Smooth muscle cell (in vitro differentiated cells): Measurements from ENCODE around the gene LRRC19. TPM values are rescaled to one million over a fixed set of nuclear protein-coding genes. Genes with fewer than 3 reads are reported as not detected.

ENCODE experiments used
- DNase-seq: peaks from one replicate; lab custom pipeline; 2025; ENCODE audit not compliant: unreplicated experiment; lab: John Stamatoyannopoulos, UW
- H2AFZ ChIP-seq: fragments of 200-600 bp; sonication (generic); 2 replicates; pipeline ENCODE4 v1.6.0; 2016; ENCODE audit warnings: antibody characterized with exemption, low read depth, mild to moderate bottlenecking
- H3F3A ChIP-seq: fragments of 200-600 bp; sonication (generic); 2 replicates; pipeline ENCODE4 v1.6.0; 2017; ENCODE audit warnings: antibody characterized with exemption, low read depth
- H3K27ac ChIP-seq: fragments of 200-600 bp; sonication (generic); 2 replicates; pipeline ENCODE4 v1.5.1; 2016; ENCODE audit warnings: low read depth, mild to moderate bottlenecking
- H3K27me3 ChIP-seq: fragments of 200-600 bp; sonication (generic); 2 replicates; pipeline ENCODE4 v1.6.1; 2016; ENCODE audit warnings: low read depth, mild to moderate bottlenecking
- H3K36me3 ChIP-seq: fragments of 200-600 bp; sonication (generic); 2 replicates; pipeline ENCODE4 v1.5.1; 2016; ENCODE audit warnings: low read depth
- H3K4me1 ChIP-seq: fragments of 200-600 bp; sonication (generic); 2 replicates; pipeline ENCODE4 v1.5.1; 2016; ENCODE audit warnings: low read depth
- H3K4me2 ChIP-seq: fragments of 200-600 bp; sonication (generic); 2 replicates; pipeline ENCODE4 v1.6.0; 2016; ENCODE audit warnings: mild to moderate bottlenecking
- H3K4me3 ChIP-seq: fragments of 200-600 bp; sonication (generic); 2 replicates; pipeline ENCODE4 v1.5.1; 2016; ENCODE audit warnings: mild to moderate bottlenecking
- H3K79me2 ChIP-seq: fragments of 200-600 bp; sonication (generic); 2 replicates; pipeline ENCODE4 v1.6.0; 2016; ENCODE audit warnings: low read depth, mild to moderate bottlenecking
- H3K9ac ChIP-seq: fragments of 200-600 bp; sonication (generic); 2 replicates; pipeline ENCODE4 v1.6.0; 2016; ENCODE audit warnings: low read depth
- H3K9me3 ChIP-seq: fragments of 200-600 bp; sonication (generic); replicated peaks from 2 replicates; pipeline ENCODE4 v1.5.1; 2016; ENCODE audit warnings: low read depth
- H4K20me1 ChIP-seq: fragments of 200-600 bp; sonication (generic); 2 replicates; pipeline ENCODE4 v1.6.0; 2016; ENCODE audit warnings: low read depth
- WGBS: methylation state at CpG from one replicate; pipeline ENCODE4 v1.1.7; 2016; ENCODE audit warnings: low lambda C conversion rate; 5-methylcytosine and 5-hydroxymethylcytosine counted together
- polyA plus RNA-seq: library from polyadenylated mRNA; unstranded; fragments of >200 nt; fragmentation: Nextera tagmentation; extraction: Ambion mirVana; gene quantifications from 2 replicates; pipeline ENCODE4 v1.2.1, GENCODE V29; 2016
- total RNA-seq: library from RNA; depleted of rRNA; stranded (reverse); fragments of >200 nt; gene quantifications from 2 replicates; pipeline ENCODE4 v1.2.3, GENCODE V29; 2014
- TF ChIP-seq, protein P1 (sequence below): fragments of 200-600 bp; sonication (generic); IDR thresholded peaks from 2 replicates; pipeline ENCODE4 v1.5.1; 2017; ENCODE audit warnings: borderline replicate concordance, mild to moderate bottlenecking, antibody characterized with exemption; ENCODE audit not compliant: insufficient read depth, poor library complexity, severe bottlenecking

Gene LRRC19
- total and polyA plus RNA-seq, 2 experiments from 2014 or later: 0.26 TPM; not detected in 1

DNA sequence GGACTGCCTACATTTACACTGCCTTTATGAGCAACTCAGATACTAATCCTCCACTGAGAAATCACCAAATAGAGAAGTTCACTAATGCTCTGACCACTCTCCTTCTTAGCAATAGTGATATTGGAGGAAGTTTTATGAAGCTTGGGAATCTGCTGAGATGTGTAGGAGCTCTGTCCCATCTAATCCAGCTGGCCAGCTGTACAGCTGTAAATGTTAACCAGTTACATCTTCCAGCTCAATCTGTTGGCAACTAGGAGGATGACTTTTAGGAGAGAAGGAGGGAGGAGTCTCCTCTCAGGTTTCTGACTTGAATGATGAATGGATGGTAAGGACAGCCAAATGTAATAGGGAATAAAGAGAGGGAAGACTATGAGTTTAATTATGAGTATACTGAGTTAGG, 36.3 kb upstream of the LRRC19 start:
- no peaks in the 10 kb centered on the region for H3K36me3 ChIP-seq
- peak overlapping the region; percentile 44 for H3K27ac ChIP-seq
- DNase-seq: no peak
- no peaks in the 10 kb centered on the region for H3K9me3 ChIP-seq
- no peak overlapping the region for H3K4me3 ChIP-seq
- peaks cover 12% of the 10 kb centered on the region for H3K4me1 ChIP-seq
- H3K79me2 ChIP-seq: no peaks in the 10 kb centered on the region
- TF ChIP-seq, protein P1, sequence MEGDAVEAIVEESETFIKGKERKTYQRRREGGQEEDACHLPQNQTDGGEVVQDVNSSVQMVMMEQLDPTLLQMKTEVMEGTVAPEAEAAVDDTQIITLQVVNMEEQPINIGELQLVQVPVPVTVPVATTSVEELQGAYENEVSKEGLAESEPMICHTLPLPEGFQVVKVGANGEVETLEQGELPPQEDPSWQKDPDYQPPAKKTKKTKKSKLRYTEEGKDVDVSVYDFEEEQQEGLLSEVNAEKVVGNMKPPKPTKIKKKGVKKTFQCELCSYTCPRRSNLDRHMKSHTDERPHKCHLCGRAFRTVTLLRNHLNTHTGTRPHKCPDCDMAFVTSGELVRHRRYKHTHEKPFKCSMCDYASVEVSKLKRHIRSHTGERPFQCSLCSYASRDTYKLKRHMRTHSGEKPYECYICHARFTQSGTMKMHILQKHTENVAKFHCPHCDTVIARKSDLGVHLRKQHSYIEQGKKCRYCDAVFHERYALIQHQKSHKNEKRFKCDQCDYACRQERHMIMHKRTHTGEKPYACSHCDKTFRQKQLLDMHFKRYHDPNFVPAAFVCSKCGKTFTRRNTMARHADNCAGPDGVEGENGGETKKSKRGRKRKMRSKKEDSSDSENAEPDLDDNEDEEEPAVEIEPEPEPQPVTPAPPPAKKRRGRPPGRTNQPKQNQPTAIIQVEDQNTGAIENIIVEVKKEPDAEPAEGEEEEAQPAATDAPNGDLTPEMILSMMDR: no peak
- H3K9ac ChIP-seq: no peak overlapping the region
- no peaks in the 10 kb centered on the region for H3K27me3 ChIP-seq
- peak overlapping the region; percentile 53 for H3K4me2 ChIP-seq
- H4K20me1 ChIP-seq: no peaks in the 10 kb centered on the region
- no peak overlapping the region for H2AFZ ChIP-seq
- H3F3A ChIP-seq: peaks cover 13% of the 10 kb centered on the region

DNA sequence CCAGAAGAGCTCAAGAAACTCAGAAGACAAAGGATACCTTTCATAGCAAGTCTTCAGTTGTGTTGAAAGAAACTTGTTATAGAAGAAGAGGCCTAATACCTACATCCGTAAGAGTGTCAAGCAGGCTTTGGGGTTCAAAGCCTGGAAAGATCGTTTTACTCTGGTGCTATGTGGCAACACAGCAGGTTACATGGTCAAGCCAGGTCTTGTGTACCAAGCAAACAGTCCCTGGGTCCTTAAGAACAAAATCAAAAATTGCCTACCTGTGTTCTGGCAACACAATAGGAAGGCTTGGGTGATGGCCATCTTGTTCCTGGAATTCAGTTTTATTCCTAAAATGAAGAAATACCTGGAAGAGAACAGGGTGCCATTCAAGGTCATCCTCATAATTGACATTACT, 32.0 kb upstream of the LRRC19 start:
- Histone ChIP-seq H2AFZ (no peak overlapping the region), H3K4me1 (peaks cover 9% of the 10 kb centered on the region), H3K9ac (no peak overlapping the region), H3K4me2 (no peak overlapping the region), H3K27me3 (no peaks in the 10 kb centered on the region), H3K9me3 (no peaks in the 10 kb centered on the region), H3F3A (no peaks in the 10 kb centered on the region), H3K36me3 (no peaks in the 10 kb centered on the region), H3K27ac (no peak overlapping the region), H3K79me2 (no peaks in the 10 kb centered on the region), H4K20me1 (no peaks in the 10 kb centered on the region), H3K4me3 (no peak overlapping the region)
- DNase-seq: no peak
- 93% methylated on average over 2 of the region's 2 CpGs for WGBS
- TF ChIP-seq, protein P1: no peak

DNA sequence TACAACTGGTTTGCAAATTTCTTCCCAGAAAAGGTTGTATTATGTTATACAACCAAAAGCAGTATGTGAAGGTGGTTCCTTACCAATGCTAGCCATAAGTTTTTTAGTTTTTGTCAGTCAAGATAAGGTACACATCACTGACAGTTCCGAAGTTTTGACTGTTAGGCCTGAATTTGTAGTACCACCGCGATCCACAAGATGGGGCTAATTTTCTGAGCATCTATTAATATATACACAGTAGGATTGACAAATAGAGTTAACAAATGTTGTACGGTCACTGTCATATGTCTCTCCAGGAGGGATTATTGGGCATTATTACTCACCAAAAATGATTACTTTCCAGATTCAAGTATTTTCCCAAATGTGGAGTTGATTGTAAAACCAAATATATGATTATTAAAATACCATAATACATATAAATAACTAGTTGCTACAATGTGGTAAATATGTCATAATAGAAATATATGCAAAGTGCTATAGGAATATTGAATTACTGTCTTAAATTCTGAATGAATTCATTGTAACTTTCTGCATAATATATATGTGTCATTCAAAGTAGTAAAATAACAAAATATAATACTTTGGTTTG, 28.4 kb upstream of the LRRC19 start:
- peak; percentile 5 for DNase-seq
- no peaks in the 10 kb centered on the region for H4K20me1 ChIP-seq

More for the DNA sequence above, 28.4 kb upstream of the LRRC19 start:
- Histone ChIP-seq H3F3A (no peaks in the 10 kb centered on the region), H3K79me2 (no peaks in the 10 kb centered on the region), H3K27me3 (no peaks in the 10 kb centered on the region), H3K36me3 (no peaks in the 10 kb centered on the region), H3K27ac (no peak overlapping the region), H3K4me1 (no peaks in the 10 kb centered on the region), H3K9me3 (no peaks in the 10 kb centered on the region), H3K9ac (no peak overlapping the region), H3K4me2 (peak overlapping the region; percentile 46), H2AFZ (no peak overlapping the region), H3K4me3 (no peak overlapping the region)
- TF ChIP-seq, protein P1: peak; percentile 94
- 10% methylated on average over 4 of the region's 4 CpGs for WGBS
